NCI-H2227 (cell line): ENCODE data around the gene NFKB2.

Experiments used
- DNase-seq: peaks from one replicate; lab custom pipeline; 2025; ENCODE audit not compliant: unreplicated experiment; lab: John Stamatoyannopoulos, UW

The NFKB2 gene

GRCh38 chr10:102444851-102445250, 49.3 kb downstream of the NFKB2 start:
- no peak for DNase-seq

- peak; percentile 79 for DNase-seq
Observed at GRCh38 chr10:102449321-102450123, 54.0 kb downstream of the NFKB2 start.

- no peak for DNase-seq
Observed at GRCh38 chr10:102450124-102450373, 54.5 kb downstream of the NFKB2 start.

DNA sequence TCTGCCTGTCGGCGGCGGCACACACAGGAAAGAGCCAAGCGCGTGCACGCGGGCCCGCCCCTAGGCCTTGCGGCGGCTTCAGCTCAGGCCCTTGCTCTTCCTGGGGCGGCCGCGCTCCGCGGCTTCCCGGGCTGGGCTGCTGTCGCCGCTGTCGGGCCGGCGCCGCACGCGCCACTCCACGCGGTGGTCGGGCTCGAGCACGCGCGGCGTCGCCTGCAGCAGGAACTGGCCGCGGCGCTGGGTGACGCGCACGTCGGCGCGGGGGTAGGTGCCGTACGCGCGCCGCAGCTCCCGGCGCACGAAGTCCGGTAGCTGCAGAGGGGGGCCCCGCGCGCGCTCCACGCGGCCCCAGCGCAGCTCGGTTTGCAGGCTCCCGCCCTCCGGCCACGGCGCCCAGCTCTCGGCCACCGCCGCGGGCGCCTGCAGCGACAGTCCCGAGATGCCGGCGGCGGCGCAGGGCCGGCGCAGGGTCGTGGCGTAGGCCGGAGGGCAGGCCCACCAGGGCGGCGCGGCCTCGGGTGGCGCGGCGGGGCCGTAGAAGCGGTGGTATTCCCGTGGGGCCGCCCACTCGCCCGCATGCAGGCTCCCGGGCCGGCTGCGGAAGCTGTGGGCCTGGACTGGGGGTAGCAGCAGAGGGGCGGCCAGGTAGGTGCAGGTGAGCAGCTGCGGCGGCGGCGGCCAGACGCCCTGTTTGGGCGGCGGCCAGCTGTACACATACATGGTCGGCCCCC, 55.0 kb downstream of the NFKB2 start:
- peak; percentile 87 for DNase-seq

GRCh38 chr10:102451105-102451969, 55.8 kb downstream of the NFKB2 start, which contains the start of gene C10orf95:
Gene C10orf95 (minus strand): TSS chr10:102451543. CDS start chr10:102451093, 450 bp downstream.
- no peak for DNase-seq
